ENCODE results near the gene DENND1A. TPM values are rescaled to one million over a fixed set of nuclear protein-coding genes. Genes with fewer than 3 reads are reported as not detected.

The DENND1A gene
- total and polyA plus RNA-seq, 4 donors, result 7.9 to 22.0 (median 13.9) TPM

DNA sequence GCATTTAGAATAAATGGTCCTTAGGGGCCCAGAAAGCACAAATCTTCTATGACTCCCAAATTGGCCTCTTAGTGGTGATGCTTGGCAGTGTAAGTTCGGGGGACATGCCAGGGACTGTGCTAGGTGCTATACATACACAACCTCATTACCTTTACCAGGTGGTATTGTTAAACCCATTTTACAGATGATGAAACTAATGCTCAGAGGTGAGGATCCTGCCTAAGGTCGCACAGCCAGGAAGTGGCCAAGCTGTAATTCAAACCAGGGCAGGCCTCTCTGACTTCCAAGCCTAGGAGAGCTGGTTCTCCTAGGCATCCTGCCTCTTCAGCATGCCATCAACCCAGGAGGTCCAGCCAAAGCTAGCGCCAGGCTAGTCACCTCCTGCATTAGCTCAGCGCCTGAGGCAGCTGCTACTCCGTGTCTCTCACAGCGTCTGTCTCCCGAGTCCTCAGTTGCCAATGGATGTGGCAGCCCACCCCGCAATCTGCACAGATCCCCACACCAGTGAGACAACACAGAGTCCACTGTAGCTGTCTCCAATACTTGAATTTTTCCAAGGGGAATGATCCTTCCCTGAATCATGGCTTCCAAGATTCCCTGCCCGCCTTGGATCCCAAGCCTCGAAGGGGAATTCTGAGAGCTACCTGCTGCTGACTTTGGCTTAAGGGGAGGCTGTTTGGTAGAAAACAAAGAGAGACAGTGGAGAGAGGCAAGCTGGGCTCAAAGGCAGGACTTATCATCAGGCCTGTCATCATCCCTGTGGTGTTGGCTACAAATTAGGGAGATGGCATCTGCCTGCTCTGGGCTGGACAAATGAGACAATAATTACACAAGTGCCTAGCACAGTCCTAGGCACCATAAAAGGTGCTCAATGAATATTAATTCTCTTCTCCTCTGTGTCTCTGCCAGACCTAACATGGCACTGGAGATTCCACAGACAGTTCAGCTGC lies 521.3 kb downstream of the DENND1A start:
- H3K36me3 ChIP-seq (ENCODE audit: control insufficient read depth in 4 of 4, insufficient read depth in 3 of 4, low read depth in 1 of 4, low read length in 3 of 4), result peaks cover 0 to 5% (median 0%) of the 10 kb centered on the region in 4 donors
- no peak for DNase-seq (ENCODE audit: low spot score)
- 97% methylated on average over 10 of the region's 10 CpGs for WGBS
- TF ChIP-seq MAX (IDR thresholded peaks at IDR 0.05) (no peak), TAF1 (conservative IDR thresholded peaks at IDR 0.05) (no peak), RXRA (IDR thresholded peaks at IDR 0.05) (no peak), ATF3 (IDR thresholded peaks at IDR 0.05) (no peak), JUND (IDR thresholded peaks at IDR 0.05) (no peak), FOXA1 (IDR thresholded peaks at IDR 0.05) (no peak), YY1 (IDR thresholded peaks at IDR 0.05) (no peak)
- H3K9me3 ChIP-seq (ENCODE audit: control insufficient read depth in 4 of 4, low read length in 3 of 4), result no peaks in the 10 kb centered on the region
- H3K9ac ChIP-seq (ENCODE audit: low read depth in 1 of 2, low read length in 2 of 2), result no peak overlapping the region
- H3K27me3 ChIP-seq (ENCODE audit: control insufficient read depth in 4 of 4, insufficient read depth in 4 of 4, low read length in 3 of 4), result no peaks in the 10 kb centered on the region
- H3K4me3 ChIP-seq (ENCODE audit: low read depth in 1 of 3, low read length in 3 of 3), result no peak overlapping the region
- no peak overlapping the region for H3K27ac ChIP-seq (ENCODE audit: low read depth in 1 of 2, low read length in 2 of 2)
- H3K4me1 ChIP-seq (ENCODE audit: control insufficient read depth in 4 of 4, insufficient read depth in 4 of 4, low read length in 3 of 4), result no peaks in the 10 kb centered on the region

GRCh38 chr9:123407217-123407851 lies 522.6 kb downstream of the DENND1A start:
- H3K9me3 ChIP-seq (ENCODE audit: control insufficient read depth in 4 of 4, low read length in 3 of 4), result no peaks in the 10 kb centered on the region
- H3K36me3 ChIP-seq (ENCODE audit: control insufficient read depth in 4 of 4, insufficient read depth in 3 of 4, low read depth in 1 of 4, low read length in 3 of 4), result peaks cover 0 to 5% (median 2%) of the 10 kb centered on the region in 4 donors
- TF ChIP-seq YY1 (IDR thresholded peaks at IDR 0.05), result no peak
- 91% methylated on average over 20 of the region's 20 CpGs for WGBS
- no peak overlapping the region for H3K27ac ChIP-seq (ENCODE audit: low read depth in 1 of 2, low read length in 2 of 2)
- DNase-seq (ENCODE audit: low spot score), result no peak
- H3K9ac ChIP-seq (ENCODE audit: low read depth in 1 of 2, low read length in 2 of 2), result no peak overlapping the region
- no peaks in the 10 kb centered on the region for H3K27me3 ChIP-seq (ENCODE audit: control insufficient read depth in 4 of 4, insufficient read depth in 4 of 4, low read length in 3 of 4)
- H3K4me3 ChIP-seq (ENCODE audit: low read depth in 1 of 3, low read length in 3 of 3), result no peak overlapping the region
- H3K4me1 ChIP-seq (ENCODE audit: control insufficient read depth in 4 of 4, insufficient read depth in 4 of 4, low read length in 3 of 4), result no peaks in the 10 kb centered on the region

DNA sequence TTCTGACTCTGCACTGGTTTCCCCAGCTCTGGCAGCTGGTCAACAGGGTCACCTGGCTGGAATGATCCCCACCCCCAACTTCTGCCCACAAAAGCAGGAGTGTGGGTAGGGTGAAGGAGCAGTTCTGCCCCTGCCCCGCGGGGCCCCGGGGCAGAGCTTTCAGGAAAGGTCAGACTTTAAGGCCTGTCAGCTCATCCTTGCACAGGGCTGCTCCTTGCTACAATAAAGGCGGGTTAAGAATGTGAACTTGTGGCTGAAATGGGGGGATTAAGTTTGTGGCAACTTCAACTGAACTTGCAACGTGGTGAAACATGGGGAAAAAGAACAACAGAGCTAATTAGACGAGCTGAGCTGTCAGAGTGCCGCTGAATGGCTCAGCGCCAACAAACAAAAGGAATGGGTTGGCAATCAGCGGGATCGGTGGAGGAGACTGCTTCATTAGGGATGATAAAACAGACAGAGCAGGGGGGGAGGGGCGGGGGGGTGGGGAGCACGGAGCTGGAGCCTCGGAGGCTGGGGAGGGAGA lies 523.2 kb downstream of the DENND1A start:
- DNase-seq (ENCODE audit: low spot score), result no peak
- peaks cover 0 to 5% (median 2%) of the 10 kb centered on the region in 4 donors for H3K36me3 ChIP-seq (ENCODE audit: control insufficient read depth in 4 of 4, insufficient read depth in 3 of 4, low read depth in 1 of 4, low read length in 3 of 4)
- TF ChIP-seq GABPA (IDR thresholded peaks at IDR 0.05 in 1 of 2, conservative IDR thresholded peaks at IDR 0.05 in 1 of 2) (no peak), SP1 (IDR thresholded peaks at IDR 0.05) (no peak)
- TF ChIP-seq, protein P1, sequence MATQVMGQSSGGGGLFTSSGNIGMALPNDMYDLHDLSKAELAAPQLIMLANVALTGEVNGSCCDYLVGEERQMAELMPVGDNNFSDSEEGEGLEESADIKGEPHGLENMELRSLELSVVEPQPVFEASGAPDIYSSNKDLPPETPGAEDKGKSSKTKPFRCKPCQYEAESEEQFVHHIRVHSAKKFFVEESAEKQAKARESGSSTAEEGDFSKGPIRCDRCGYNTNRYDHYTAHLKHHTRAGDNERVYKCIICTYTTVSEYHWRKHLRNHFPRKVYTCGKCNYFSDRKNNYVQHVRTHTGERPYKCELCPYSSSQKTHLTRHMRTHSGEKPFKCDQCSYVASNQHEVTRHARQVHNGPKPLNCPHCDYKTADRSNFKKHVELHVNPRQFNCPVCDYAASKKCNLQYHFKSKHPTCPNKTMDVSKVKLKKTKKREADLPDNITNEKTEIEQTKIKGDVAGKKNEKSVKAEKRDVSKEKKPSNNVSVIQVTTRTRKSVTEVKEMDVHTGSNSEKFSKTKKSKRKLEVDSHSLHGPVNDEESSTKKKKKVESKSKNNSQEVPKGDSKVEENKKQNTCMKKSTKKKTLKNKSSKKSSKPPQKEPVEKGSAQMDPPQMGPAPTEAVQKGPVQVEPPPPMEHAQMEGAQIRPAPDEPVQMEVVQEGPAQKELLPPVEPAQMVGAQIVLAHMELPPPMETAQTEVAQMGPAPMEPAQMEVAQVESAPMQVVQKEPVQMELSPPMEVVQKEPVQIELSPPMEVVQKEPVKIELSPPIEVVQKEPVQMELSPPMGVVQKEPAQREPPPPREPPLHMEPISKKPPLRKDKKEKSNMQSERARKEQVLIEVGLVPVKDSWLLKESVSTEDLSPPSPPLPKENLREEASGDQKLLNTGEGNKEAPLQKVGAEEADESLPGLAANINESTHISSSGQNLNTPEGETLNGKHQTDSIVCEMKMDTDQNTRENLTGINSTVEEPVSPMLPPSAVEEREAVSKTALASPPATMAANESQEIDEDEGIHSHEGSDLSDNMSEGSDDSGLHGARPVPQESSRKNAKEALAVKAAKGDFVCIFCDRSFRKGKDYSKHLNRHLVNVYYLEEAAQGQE (IDR thresholded peaks at IDR 0.05), result no peak

More for the DNA sequence above, 523.2 kb downstream of the DENND1A start:
- H3K4me1 ChIP-seq (ENCODE audit: control insufficient read depth in 4 of 4, insufficient read depth in 4 of 4, low read length in 3 of 4), result no peaks in the 10 kb centered on the region
- 85% methylated on average over 13 of the region's 13 CpGs for WGBS
- H3K9me3 ChIP-seq (ENCODE audit: control insufficient read depth in 4 of 4, low read length in 3 of 4), result no peaks in the 10 kb centered on the region
- H3K27ac ChIP-seq (ENCODE audit: low read depth in 1 of 2, low read length in 2 of 2), result no peak overlapping the region
- no peaks in the 10 kb centered on the region for H3K27me3 ChIP-seq (ENCODE audit: control insufficient read depth in 4 of 4, insufficient read depth in 4 of 4, low read length in 3 of 4)
- H3K9ac ChIP-seq (ENCODE audit: low read depth in 1 of 2, low read length in 2 of 2), result no peak overlapping the region
- H3K4me3 ChIP-seq (ENCODE audit: low read depth in 1 of 3, low read length in 3 of 3), result no peak overlapping the region
